ENCODE results near the gene SH2D6. TPM values are rescaled to one million over a fixed set of nuclear protein-coding genes. Genes with fewer than 3 reads are reported as not detected.

SH2D6 gene
- total and polyA plus RNA-seq, 12 donors, result 0.06 to 0.72 (median 0.51) TPM; not detected in 9

GRCh38 chr2:85398426-85399182 is 19.9 kb upstream of the SH2D6 start:
- peak in 2 of 8 donors; percentile 10 to 13 for ATAC-seq
- Histone ChIP-seq H3K27me3 (no peaks in the 10 kb centered on the region), H3K9me3 (peaks cover 0 to 7% (median 0%) of the 10 kb centered on the region in 11 donors), H3K4me3 (no peak overlapping the region), H3K27ac (no peak overlapping the region), H3K4me1 (peaks cover 0 to 7% (median 0%) of the 10 kb centered on the region in 9 donors), H3K36me3 (peaks cover 0 to 68% (median 0%) of the 10 kb centered on the region in 9 donors)
- 92% methylated on average over 8 of the region's 8 CpGs for WGBS, 2 donors
- DNase-seq, result no peak
- TF ChIP-seq CTCF (IDR thresholded peaks at IDR 0.05), result no peak
- intact Hi-C loops (cut with DNase I), result loop anchor here in 1 of 10 donors (5.0 kb wide), 1 partner anchor 764 kb away; no protein-coding TSS in a partner anchor

GRCh38 chr2:85399183-85399455 is 19.4 kb upstream of the SH2D6 start:
- H3K4me1 ChIP-seq, result peaks cover 0 to 7% (median 0%) of the 10 kb centered on the region in 9 donors
- WGBS, 2 donors, result 95 to 97% methylated on average over 8 of the region's 8 CpGs
- peaks cover 0 to 13% (median 0%) of the 10 kb centered on the region in 11 donors for H3K9me3 ChIP-seq
- intact Hi-C loops (cut with DNase I), result loop anchor here in 1 of 10 donors (5.0 kb wide), 1 partner anchor 763 kb away; no protein-coding TSS in a partner anchor
- ATAC-seq (no peak), DNase-seq (no peak)
- H3K27ac ChIP-seq, result no peak overlapping the region
- TF ChIP-seq CTCF (IDR thresholded peaks at IDR 0.05), result no peak
- peaks cover 0 to 63% (median 0%) of the 10 kb centered on the region in 9 donors for H3K36me3 ChIP-seq
- H3K27me3 ChIP-seq, result no peaks in the 10 kb centered on the region
- H3K4me3 ChIP-seq, result no peak overlapping the region

GRCh38 chr2:85400023-85400422 is 18.5 kb upstream of the SH2D6 start:
- Histone ChIP-seq H3K4me1 (peaks cover 0 to 12% (median 0%) of the 10 kb centered on the region in 9 donors), H3K27ac (no peak overlapping the region), H3K9me3 (peaks cover 0 to 18% (median 0%) of the 10 kb centered on the region in 11 donors), H3K27me3 (no peaks in the 10 kb centered on the region), H3K4me3 (no peak overlapping the region), H3K36me3 (peaks cover 0 to 55% (median 0%) of the 10 kb centered on the region in 9 donors)
- TF ChIP-seq CTCF (IDR thresholded peaks at IDR 0.05), result no peak
- ATAC-seq (no peak), DNase-seq (no peak)
- 91 to 92% methylated on average over 8 of the region's 8 CpGs for WGBS, 2 donors
- intact Hi-C loops (cut with DNase I), result no loop called here

GRCh38 chr2:85400541-85401463 is 17.7 kb upstream of the SH2D6 start:
- no peaks in the 10 kb centered on the region for H3K27me3 ChIP-seq
- no peak overlapping the region for H3K4me3 ChIP-seq
- 82 to 84% methylated on average over 14 of the region's 14 CpGs for WGBS, 2 donors
- peaks cover 0 to 18% (median 0%) of the 10 kb centered on the region in 11 donors for H3K9me3 ChIP-seq
- intact Hi-C loops (cut with DNase I), result no loop called here
- H3K27ac ChIP-seq, result no peak overlapping the region
- peaks cover 0 to 20% (median 0%) of the 10 kb centered on the region in 9 donors for H3K4me1 ChIP-seq
- DNase-seq, result no peak
- peaks cover 0 to 47% (median 0%) of the 10 kb centered on the region in 9 donors for H3K36me3 ChIP-seq
- peak in 1 of 8 donors; percentile 20 for ATAC-seq
- no peak for TF ChIP-seq CTCF (IDR thresholded peaks at IDR 0.05)
